SIG-M5 treated with dmso at 0.1 percent for 504 hours (cell line): ENCODE results near the gene CHFR.
"Not testable (repeated sequence)": the region's sequence is repeated elsewhere in the genome, so short reads cannot be mapped to it uniquely, and the experiment has no call there.

Experiments
- DNase-seq: peaks from one replicate; lab custom pipeline; 2025; ENCODE audit not compliant: unreplicated experiment; lab: John Stamatoyannopoulos, UW

The CHFR gene

DNA sequence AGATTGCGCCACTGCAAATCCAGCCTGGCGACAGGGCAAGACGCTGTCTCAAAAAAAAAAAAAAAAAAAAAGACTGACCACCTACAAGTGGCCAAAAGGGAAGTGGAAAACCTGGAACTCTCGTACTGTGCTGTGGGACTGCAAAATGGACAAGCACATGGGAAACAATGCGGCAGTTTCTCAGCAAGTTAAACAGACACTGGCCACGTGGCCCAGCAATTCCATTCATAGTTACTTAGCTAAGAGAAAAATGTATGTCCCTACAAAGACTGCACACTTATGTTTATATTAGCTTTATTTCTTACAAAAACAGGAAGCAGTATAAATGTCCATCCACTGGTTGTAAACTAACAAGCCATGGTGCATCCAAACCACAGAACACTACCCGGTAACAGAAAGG, 5.6 kb downstream of the CHFR start:
- no peak for DNase-seq

DNA sequence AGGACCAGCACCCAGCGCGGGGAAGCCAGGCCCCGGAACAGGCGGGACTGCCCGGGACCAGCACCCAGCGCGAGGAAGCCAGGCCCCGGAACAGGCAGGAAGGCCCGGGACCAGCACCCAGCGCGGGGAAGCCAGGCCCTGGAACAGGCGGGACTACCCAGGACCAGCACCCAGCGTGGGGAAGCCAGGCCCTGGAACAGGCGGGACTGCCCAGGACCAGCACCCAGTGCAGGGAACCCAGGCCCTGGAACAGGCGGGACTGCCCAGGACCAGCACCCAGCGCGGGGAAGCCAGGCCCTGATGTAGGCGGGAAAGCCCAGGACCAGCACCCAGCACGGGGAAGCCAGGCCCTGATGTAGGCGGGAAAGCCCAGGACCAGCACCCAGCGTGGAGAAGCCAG, 12.8 kb downstream of the CHFR start:
- DNase-seq: not testable (repeated sequence)

DNA sequence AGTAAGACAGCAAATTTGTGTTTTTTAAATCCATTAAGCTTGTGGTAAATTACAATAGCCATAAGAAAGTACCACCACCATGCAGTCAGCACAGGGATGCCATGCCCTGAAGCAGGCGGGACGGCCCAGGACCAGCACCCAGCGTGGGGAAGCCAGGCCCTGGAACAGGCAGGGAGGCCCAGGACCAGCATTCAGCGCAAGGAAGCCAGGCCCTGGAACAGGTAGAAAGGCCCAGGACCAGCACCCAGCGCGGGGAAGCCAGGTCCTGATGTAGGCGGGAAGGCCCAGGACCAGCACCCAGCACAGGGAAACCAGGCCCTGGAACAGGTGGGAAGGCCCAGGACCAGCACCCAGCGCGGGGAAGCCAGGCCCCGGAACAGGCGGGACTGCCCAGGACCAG, 13.2 kb downstream of the CHFR start:
- DNase-seq: no peak

DNA sequence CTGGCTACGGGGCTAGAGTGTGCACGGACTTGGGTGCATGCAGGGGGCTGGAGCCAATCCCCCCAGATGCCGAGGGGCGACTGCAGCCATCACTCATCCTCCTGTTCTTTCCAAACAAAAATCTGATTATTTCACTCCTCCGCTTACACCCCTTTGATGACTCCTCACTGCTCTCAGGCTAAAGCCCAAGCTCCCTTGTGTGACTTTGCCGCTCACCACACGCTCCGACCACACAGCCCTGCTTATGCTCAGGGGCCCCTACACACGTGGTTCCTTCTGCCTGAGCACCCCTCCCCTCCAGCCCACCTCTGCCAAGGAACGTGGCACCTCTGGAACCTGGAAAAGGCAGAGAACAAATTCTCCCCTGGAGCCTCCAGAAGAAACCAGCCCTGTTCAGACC, 13.7 kb downstream of the CHFR start:
- DNase-seq: no peak

DNA sequence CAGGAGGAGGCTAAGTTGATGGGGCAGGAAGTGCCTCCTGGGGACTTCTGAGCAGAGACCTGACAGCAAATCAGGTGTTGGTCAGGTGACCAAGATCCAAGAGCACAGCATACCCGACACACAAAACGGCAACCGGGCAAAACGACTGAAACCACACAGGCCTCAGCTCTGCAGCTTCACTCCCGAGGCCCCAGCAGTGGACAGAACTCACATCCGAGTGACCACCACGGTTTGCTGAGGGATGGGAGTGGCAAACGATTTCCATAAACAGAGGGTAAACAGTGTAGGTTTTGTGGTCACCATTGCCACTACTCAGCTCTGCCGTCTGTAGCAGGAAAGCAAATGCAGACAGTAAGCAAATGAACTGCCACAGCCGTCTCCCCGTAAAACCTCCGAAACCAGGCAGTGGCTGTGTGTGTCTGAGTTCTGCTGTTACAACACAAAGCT, 14.4 kb downstream of the CHFR start:
- no peak for DNase-seq

DNA sequence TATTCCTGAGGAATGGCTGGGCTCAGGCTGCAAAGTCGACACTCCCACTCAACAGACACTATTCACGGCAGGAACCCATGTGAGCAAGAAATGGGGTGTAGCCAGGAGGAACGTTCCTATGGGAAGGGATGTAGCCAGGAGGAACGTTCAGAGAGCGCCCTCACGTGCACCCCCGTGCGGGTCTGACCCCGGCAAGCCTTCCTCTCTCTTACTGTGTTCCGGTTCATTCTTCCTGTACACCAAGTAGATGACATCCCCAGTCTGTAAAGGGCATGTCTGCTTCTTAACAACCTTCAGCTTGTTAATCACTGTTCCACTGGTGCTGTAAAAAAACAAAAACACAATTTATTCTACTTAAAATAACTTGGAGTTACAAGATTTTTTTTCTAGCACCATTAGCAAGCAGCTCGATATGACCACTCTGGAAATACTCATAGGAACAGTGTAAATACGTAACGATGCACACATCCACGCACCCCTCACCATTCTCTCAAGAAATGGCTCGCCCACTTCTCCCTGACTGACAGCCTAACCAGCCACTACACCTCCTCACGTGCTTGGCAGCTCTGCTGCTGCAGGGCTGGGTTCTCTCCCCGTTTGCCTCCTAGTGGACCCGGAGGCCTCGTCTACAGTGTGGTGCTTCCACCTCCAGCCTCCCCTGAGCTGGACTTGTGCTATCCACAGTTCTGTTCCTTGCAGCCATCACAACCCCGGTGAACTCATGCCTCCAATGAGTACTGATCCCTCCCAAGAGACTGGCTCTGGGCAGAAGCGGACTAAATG, 15.1 kb downstream of the CHFR start:
- DNase-seq: no peak

DNA sequence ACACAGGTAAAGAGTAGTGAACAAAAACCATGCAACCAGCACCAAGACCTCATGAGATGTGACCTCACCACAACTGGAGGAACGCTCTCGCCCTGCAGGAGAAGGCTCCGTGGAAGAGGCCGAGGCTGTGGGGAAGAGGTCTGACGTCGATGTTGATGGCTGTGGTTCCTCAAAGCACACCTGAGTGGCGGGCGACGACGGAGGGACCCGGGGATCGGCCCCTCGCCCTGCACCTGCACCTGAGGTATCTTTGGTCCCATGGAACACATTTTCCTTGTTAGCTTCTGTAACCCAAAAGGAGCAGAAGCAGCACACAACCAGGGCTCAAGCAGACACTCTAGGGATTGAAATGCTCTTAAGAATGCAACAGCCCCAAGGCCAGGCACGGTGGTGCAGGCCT, 17.9 kb downstream of the CHFR start:
- DNase-seq: no peak

DNA sequence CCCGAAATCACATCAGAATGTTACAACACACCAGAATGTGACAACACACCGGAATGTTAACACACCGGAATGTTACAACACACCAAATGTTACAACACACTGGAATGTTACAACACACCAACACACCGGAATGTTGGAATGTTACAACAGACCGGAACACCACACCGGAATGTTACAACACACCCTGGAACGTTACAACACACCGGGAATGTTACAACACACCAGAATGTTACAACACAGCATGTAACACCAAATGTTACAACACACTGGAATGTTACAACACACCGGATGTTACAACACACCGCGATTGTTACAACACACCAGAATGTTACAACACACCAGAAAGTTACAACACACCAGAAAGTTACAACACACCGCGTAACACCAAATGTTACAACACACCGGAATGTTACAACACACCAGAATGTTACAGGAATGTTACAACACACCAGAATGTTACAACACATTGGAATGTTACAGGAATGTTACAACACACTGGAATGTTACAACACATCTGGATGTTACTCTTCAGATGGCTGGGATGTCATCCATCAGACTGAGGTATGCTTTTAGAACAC, 21.1 kb downstream of the CHFR start:
- DNase-seq: no peak

DNA sequence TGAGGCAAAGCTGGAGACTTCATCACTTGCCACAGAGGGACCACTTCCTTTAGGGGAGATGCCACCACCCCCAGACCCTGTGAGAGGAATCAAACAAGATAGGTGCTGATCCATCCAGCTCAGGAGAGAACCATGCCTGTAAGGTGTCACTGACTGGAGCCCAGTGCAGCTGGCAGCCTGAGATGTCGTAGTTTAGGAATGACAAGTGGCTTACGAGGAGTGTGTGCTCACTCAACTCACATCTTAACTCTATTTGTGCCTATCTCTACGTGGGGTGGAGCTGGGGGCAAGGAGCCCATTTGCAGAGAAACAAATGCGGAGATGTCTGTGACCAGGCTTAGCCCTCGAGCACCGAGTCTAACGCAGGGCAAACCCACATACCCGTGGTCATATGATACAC, 25.8 kb downstream of the CHFR start:
- DNase-seq: no peak

DNA sequence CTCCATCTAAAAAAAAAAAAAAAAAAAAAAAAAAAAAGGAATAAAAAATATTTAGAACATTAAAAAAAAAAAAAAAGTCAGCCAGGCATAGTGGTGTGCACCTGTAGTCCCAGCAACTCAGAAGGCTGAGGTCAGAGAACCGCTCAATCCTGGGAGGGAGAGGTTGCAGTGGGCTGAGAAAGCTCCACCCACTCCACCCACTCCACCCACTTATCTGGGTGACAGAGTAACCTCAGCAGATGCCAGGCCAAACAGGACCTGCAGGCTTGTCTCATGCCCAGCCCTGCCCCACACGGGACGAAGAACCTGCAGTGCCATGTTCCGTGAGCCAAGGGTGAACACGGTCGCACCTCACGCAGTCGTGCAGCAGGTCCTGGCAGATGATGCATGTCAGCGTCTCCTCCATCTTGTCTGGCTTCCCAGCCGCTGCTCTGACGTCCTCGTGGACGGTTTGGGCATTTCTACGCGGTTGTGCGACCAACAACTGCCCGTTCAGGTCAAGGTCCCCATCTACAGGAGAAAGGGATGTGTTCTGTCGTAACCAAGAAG, 28.6 kb downstream of the CHFR start:
- peak; percentile 19 for DNase-seq

DNA sequence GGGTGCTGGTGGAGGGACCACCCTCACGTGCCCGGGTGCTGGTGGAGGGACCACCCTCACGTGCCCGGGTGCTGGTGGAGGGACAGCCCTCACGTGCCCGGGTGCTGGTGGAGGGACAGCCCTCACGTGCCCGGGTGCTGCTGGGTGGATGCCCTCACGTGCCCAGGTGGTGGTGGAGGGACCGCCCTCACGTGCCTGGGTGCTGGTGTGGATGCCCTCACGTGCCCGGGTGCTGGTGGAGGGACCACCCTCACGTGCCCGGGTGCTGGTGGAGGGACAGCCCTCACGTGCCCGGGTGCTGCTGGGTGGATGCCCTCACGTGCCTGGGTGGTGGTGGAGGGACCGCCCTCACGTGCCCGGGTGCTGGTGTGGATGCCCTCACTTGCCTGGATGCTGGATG, 30.4 kb downstream of the CHFR start:
- DNase-seq: not testable (repeated sequence)

DNA sequence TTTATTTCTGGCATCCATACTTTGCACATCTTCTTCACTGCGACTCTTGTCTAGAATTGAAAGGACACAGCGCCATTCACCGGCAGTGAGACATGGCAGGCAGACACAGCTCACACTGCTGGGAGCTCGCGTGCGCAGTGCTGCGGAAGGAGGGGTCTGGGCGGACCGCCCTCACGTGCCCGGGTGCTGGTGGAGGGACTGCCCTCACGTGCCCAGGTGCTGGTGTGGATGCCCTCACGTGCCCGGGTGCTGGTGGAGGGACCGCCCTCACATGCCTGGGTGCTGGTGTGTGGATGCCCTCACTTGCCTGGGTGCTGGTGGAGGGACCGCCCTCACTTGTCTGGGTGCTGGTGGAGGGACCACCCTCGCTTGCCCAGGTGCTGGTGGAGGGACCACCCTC, 30.8 kb downstream of the CHFR start:
- no peak for DNase-seq

DNA sequence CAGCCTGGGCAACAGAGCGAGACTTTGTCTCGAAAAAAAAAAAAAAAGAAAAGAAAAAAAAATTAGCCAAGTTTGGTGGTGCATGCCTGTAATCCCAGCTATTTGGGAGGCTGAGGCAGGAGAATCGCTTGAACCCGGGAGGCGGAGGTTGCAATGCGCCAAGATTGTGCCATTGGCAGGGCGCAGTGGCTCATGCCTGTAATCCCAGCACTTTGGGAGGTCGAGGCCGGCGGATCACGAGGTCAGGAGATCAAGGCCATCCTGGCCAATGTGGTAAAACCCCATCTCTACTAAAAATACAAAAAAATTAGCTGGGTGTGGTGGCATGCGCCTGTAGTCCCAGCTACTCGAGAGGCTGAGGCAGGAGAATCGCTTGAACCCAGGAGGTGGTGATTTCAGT, 32.2 kb downstream of the CHFR start:
- DNase-seq: not testable (repeated sequence)

DNA sequence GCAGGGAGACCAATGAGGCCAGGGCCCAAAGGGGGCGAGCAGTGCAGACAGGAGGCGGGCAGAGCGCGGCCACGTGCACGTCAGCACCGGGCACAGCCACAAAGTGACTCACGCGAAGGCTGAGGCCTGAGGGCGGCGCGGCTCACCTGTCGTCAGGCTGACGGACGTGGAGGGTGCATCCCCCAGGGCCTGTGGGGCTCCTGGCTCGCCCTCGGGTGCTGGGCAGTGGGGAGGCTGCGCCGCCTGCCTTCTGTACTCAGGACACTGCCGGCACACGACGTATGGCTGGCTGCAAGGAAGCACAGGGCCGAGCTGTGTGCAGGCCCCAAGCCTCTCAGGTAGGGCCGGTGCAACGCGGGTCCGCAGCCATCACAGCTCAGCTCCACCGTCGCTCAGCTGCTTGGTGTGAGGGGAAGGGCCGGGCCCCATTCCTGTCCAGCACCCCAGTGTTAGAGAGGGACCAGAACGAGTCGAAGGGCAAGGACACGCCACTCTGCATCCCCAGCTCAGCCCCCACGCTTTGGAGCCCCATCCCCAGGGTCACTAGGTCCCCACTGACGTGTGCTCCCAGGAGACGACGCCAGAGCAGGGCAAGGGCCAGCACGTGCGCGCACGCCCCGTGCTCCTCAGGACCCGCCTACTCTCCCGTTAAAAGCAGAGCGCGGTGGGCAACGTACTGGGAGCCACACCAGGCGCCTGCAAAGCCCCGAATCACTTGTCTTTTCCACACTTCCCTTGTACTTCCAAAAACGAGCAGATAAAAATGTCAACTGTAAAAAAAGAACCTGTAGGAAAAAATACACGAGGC, 33.9 kb downstream of the CHFR start:
- DNase-seq: no peak

DNA sequence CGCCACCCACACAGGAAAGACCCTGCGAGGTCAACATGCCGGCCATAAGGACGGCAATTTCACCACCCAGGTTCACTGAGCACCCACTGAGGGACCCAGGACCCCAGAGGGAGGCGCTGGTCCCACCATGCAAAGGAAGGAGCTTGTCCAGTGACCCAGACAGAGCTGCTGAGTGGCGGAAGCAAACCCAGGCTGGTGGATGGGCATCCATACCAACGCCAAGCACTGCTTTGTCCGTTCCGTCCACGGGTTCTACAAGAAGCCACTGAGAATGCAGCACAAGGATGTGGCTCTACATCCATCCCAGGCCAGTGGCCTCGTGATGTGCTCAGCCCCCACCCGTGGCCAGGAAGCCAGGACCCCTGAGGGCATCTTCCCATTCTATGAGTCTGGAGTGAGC, 34.9 kb downstream of the CHFR start:
- DNase-seq: no peak

DNA sequence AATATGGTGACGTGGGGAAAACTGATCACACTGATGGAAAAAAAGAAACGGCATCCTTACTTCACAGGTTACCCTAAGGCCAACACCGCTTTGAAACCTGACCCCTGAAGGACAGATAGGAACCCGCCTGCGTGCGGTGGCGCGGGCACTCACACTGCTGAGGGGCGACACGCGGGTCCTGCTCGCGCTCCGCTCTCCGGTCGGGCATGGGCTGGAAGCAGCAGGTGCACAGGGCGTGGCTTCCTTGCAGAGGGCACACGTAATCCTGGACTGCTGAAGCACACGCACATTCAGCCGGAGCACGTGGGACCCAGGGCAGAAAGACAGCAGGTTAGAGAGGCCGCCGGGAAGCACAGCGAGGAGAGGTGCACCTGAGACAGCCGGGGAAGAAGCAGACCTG, 35.9 kb downstream of the CHFR start:
- no peak for DNase-seq

DNA sequence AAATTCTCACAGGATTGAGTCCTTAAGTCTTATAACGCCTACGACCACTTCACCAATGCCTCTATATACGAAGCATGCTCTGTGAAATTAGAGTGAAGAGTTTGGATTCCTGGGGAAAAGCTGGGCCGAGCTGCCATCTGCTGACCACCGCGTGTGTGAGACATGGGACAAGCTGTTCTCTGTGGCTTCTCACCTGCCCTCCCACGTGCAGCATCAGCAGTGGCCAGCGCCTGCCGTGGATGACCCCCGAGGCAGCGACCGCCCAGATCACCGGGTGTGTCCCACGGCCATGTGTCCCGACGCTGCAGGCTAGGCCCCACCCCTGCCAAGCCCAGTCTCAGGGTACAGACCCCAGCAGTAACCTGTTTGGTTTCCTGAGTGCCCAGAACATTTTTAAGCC, 37.1 kb downstream of the CHFR start:
- no peak for DNase-seq

DNA sequence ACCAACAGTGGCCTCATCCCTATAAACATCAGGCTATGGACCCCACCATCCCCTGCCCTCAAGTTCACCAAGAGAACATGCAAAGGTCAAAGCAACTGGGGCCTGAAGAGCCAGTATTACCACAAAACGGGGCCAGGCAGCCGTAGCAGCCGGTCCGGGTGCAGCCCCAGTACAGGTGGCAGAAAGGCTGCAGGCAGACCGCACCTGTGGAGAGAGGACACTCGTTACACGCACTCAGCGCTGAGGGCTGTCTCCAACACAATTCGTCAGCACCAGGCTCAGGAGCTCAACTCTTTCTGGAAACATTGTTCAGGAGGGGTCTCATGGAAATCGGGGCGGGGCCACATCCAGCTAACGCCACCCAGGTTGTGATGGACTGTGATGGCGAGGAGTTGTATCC, 38.9 kb downstream of the CHFR start:
- no peak for DNase-seq

DNA sequence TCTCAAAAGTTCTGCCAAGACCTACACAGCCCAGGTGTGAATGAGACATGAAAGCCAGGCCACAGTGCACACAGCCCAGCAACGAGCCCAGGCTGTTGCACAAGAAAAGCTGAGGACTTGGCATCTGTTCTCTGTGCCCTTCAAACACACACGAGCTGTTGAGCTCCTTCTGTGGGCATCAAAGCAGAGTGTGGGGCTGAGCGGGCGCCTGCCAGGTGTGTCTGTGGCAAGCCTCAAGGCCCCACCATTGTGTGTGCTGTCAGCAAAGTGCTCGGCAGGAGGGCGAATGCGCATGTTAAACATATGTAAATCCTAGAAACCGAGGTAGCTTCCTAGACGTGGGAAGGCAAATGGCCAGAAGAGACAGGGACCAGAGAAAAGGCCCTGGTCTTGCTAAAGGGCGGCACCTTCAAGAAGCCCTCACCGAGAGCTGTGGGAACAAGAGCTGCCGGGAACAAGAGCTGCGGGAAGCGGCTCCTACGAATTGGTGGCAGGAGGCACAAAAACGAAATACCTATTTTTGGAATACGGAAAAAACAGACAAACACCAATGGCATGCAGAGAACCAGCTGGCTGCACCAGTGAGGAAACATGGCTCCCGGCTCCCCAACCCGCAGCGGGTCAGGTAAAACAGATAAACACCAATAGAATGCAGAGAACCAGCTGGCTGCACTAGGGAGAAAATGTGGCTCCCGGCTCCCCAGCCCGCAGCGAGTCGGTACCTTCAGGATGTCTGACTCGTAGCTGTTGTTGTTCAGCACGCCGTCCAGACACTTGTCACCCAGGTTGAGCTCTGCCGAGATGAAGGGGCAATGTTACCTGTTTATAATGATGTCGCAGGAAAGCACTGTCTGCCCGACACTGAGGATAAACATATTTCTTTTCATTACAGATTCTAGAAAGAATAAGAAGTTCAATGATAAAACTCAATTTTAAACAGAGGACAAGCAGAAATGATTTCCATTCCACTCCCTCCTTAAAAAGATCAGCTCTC, 39.7 kb downstream of the CHFR start:
- no peak for DNase-seq

DNA sequence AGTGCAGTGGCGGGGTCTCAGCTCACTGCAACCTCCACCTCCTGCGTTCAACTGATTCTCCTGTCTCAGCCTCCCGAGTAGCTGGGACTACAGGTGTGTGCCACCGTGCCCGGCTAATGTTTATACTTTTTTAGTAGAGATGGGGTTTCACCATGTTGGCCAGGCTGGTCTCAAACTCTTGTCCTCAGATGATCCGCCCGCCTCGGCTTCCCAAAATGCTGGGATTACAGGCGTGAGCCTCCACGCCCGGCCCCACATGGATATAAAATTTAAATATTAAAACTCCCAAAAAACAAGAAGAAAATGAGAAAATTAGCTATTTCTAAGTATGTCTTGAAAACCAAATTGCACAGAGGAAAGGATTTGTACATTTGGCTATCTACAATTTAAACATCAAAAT, 42.7 kb downstream of the CHFR start:
- not testable (repeated sequence) for DNase-seq
